Putamen (tissue), 1 donor: Measurements from ENCODE around the gene SCARB2.

Experiments used
- DNase-seq: peaks from one replicate; pipeline ENCODE4 v3.0.0-alpha.2; 2016; ENCODE audit warnings: low spot score

The SCARB2 gene

GRCh38 chr4:76148142-76148865, 65.3 kb downstream of the SCARB2 start, which contains the start of gene NUP54:
TSS of gene NUP54 (minus strand) at chr4:76148397. CDS start at chr4:76148374, 23 bp downstream.
- peak; percentile 94 for DNase-seq

- DNase-seq, result peak; percentile 20
Observed at GRCh38 chr4:76147454-76148141, 66.0 kb downstream of the SCARB2 start.

GRCh38 chr4:76144546-76144945, 69.1 kb downstream of the SCARB2 start:
- DNase-seq, result no peak

- DNase-seq, result no peak
Observed at GRCh38 chr4:76141241-76141640, 72.4 kb downstream of the SCARB2 start.

- DNase-seq, result no peak
Observed at GRCh38 chr4:76127754-76128153, 85.9 kb downstream of the SCARB2 start.

GRCh38 chr4:76125816-76126215, 87.8 kb downstream of the SCARB2 start:
- no peak for DNase-seq

GRCh38 chr4:76120199-76120598, 93.4 kb downstream of the SCARB2 start:
- no peak for DNase-seq

GRCh38 chr4:76117536-76117935, 96.1 kb downstream of the SCARB2 start:
- DNase-seq, result no peak

GRCh38 chr4:76116821-76117220, 96.8 kb downstream of the SCARB2 start:
- no peak for DNase-seq
